ENCODE measurements around the gene NTRK1.

- no peak for TF ChIP-seq HDGF (IDR thresholded peaks at IDR 0.05; ENCODE audit: borderline replicate concordance)
- TF ChIP-seq ZNF384 (IDR thresholded peaks at IDR 0.05), result no peak
- no peak for TF ChIP-seq SP1 (IDR thresholded peaks at IDR 0.05)
- no peak for TF ChIP-seq ARNT (IDR thresholded peaks at IDR 0.05)
- TF ChIP-seq LEF1 (IDR thresholded peaks at IDR 0.05; ENCODE audit: borderline replicate concordance), result no peak
- TF ChIP-seq SUZ12 (IDR thresholded peaks at IDR 0.05), result no peak
- no peak for TF ChIP-seq FOXK2 (IDR thresholded peaks at IDR 0.05)
- no peak for TF ChIP-seq FOXA1 (IDR thresholded peaks at IDR 0.05)
- no peak for TF ChIP-seq FOXM1 (IDR thresholded peaks at IDR 0.05; ENCODE audit: borderline replicate concordance)
- TF ChIP-seq BHLHE40 (IDR thresholded peaks at IDR 0.05; ENCODE audit: borderline replicate concordance), result no peak
- no peak for TF ChIP-seq ELF4 (IDR thresholded peaks at IDR 0.05)
Observed at GRCh38 chr1:156845055-156845952, 15.4 kb upstream of the NTRK1 start.
